A673 (cell line): ENCODE measurements around the gene ITGB6. TPM values are rescaled to one million over a fixed set of nuclear protein-coding genes. Genes with fewer than 3 reads are reported as not detected.

ENCODE experiments used
- BruUV-seq: library from RNA; stranded (reverse); fragments of 400-500 nt; replicated peaks from 2 replicates; lab custom pipeline; 2021; lab: Mats Ljungman, UMichigan
- CTCF ChIA-PET: fragments of 300-600 bp; sonication (Branson Sonifier 250); formaldehyde crosslinking; loops from one replicate; lab custom pipeline; 2022; ENCODE audit warnings: antibody characterized with exemption; lab: Charles Lee
- POLR2A ChIA-PET: fragments of 300-600 bp; sonication (Branson Sonifier 250); formaldehyde crosslinking; loops from one replicate; lab custom pipeline; 2022; ENCODE audit warnings: antibody characterized with exemption; ENCODE audit not compliant: low non-redundant PET; lab: Charles Lee
- DNase-seq: peaks from one replicate; pipeline ENCODE4 v3.0.0-alpha.2; 2015; ENCODE audit warnings: low spot score
- H3K27ac ChIP-seq: fragments of 200-600 bp; sonication (generic); 2 replicates; pipeline ENCODE4 v1.5.1; 2016; ENCODE audit warnings: mixed run types, low read depth, mild to moderate bottlenecking, mixed read lengths, antibody characterized with exemption, low read length; ENCODE audit not compliant: poor library complexity, severe bottlenecking
- H3K27me3 ChIP-seq: fragments of 200-600 bp; sonication (generic); replicated peaks from 2 replicates; pipeline ENCODE4 v1.6.1; 2017; ENCODE audit warnings: mixed run types, low read depth, mild to moderate bottlenecking, mixed read lengths, antibody characterized with exemption, low read length; ENCODE audit not compliant: insufficient read depth, poor library complexity
- H3K36me3 ChIP-seq: fragments of 200-600 bp; sonication (generic); 2 replicates; pipeline ENCODE4 v1.6.1; 2016; ENCODE audit warnings: mixed run types, mild to moderate bottlenecking, mixed read lengths, antibody characterized with exemption, low read length; ENCODE audit not compliant: insufficient read depth, poor library complexity, severe bottlenecking
- H3K4me1 ChIP-seq: fragments of 200-600 bp; sonication (generic); 2 replicates; pipeline ENCODE4 v1.6.1; 2017; ENCODE audit warnings: mixed run types, mild to moderate bottlenecking, mixed read lengths, antibody characterized with exemption, low read length; ENCODE audit not compliant: insufficient read depth, poor library complexity, severe bottlenecking
- H3K4me3 ChIP-seq: fragments of 200-600 bp; sonication (generic); 2 replicates; pipeline ENCODE4 v1.5.1; 2016; ENCODE audit warnings: low read depth, mixed run types, mild to moderate bottlenecking, mixed read lengths, low read length; ENCODE audit not compliant: poor library complexity, severe bottlenecking
- H3K9me3 ChIP-seq: fragments of 200-600 bp; sonication (generic); 2 replicates; pipeline ENCODE4 v1.6.1; 2016; ENCODE audit warnings: mixed run types, low read depth, mild to moderate bottlenecking, mixed read lengths, antibody characterized with exemption, low read length; ENCODE audit not compliant: poor library complexity, severe bottlenecking
- EZH2 ChIP-seq: fragments of 200-600 bp; sonication (generic); IDR thresholded peaks from 2 replicates; pipeline ENCODE4 v1.6.1; 2017; ENCODE audit warnings: borderline replicate concordance, low read depth, mild to moderate bottlenecking, mixed read lengths, antibody characterized with exemption, low read length; ENCODE audit not compliant: poor library complexity, severe bottlenecking
- intact Hi-C: fragments of 100-400 bp; cut with micrococcal nuclease; formaldehyde crosslinking; loops from one replicate; pipeline ENCODE4 v1.10.0; 2022; ENCODE audit not compliant: unreplicated experiment
- total RNA-seq: library from RNA; stranded (reverse); gene quantifications from 2 replicates; pipeline ENCODE4 v1.2.3, GENCODE V29; 2021
- TF ChIP-seq, protein P1 (sequence below): fragments of 300-800, 200-600 bp; sonication (generic); conservative IDR thresholded peaks from 2 replicates; pipeline ENCODE4 v1.5.1; 2017; ENCODE audit warnings: low read depth, mild to moderate bottlenecking, antibody characterized with exemption, low read length, moderate library complexity, mixed read lengths

The ITGB6 gene
- total RNA-seq, 1 experiment from 2014 or later, result not detected

- Histone ChIP-seq H3K36me3 (no peaks in the 10 kb centered on the region), H3K27me3 (peaks cover 2% of the 10 kb centered on the region), H3K4me1 (no peaks in the 10 kb centered on the region), H3K9me3 (no peaks in the 10 kb centered on the region), H3K27ac (no peak overlapping the region), H3K4me3 (no peak overlapping the region)
- POLR2A ChIA-PET, result no interaction called here
- CTCF ChIA-PET, result no interaction called here
- intact Hi-C loops, result no loop called here
- TF ChIP-seq, protein P1, sequence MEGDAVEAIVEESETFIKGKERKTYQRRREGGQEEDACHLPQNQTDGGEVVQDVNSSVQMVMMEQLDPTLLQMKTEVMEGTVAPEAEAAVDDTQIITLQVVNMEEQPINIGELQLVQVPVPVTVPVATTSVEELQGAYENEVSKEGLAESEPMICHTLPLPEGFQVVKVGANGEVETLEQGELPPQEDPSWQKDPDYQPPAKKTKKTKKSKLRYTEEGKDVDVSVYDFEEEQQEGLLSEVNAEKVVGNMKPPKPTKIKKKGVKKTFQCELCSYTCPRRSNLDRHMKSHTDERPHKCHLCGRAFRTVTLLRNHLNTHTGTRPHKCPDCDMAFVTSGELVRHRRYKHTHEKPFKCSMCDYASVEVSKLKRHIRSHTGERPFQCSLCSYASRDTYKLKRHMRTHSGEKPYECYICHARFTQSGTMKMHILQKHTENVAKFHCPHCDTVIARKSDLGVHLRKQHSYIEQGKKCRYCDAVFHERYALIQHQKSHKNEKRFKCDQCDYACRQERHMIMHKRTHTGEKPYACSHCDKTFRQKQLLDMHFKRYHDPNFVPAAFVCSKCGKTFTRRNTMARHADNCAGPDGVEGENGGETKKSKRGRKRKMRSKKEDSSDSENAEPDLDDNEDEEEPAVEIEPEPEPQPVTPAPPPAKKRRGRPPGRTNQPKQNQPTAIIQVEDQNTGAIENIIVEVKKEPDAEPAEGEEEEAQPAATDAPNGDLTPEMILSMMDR, result no peak
- TF ChIP-seq EZH2, result no peak
- no peak for DNase-seq
- BruUV-seq, result no TSS peak
Observed at GRCh38 chr2:160104115-160104514, 96.0 kb downstream of the ITGB6 start.

GRCh38 chr2:160097326-160097725 is 102.7 kb downstream of the ITGB6 start:
- no peak for DNase-seq
- no peak overlapping the region for H3K27ac ChIP-seq
- POLR2A ChIA-PET, result no interaction called here
- no peaks in the 10 kb centered on the region for H3K9me3 ChIP-seq
- H3K4me3 ChIP-seq, result no peak overlapping the region
- intact Hi-C loops, result no loop called here
- H3K27me3 ChIP-seq, result peaks cover 2% of the 10 kb centered on the region
- BruUV-seq, result no TSS peak
- no peaks in the 10 kb centered on the region for H3K36me3 ChIP-seq
- TF ChIP-seq, protein P1, result no peak
- TF ChIP-seq EZH2, result no peak
- no peaks in the 10 kb centered on the region for H3K4me1 ChIP-seq
- CTCF ChIA-PET, result no interaction called here

GRCh38 chr2:160096409-160096808 is 103.7 kb downstream of the ITGB6 start:
- no peaks in the 10 kb centered on the region for H3K4me1 ChIP-seq
- TF ChIP-seq EZH2, result no peak
- TF ChIP-seq, protein P1, result no peak
- H3K4me3 ChIP-seq, result no peak overlapping the region
- H3K27ac ChIP-seq, result no peak overlapping the region
- no TSS peak for BruUV-seq
- ChIA-PET POLR2A (no interaction called here), CTCF (no interaction called here)
- no peaks in the 10 kb centered on the region for H3K36me3 ChIP-seq
- intact Hi-C loops, result no loop called here
- H3K27me3 ChIP-seq, result peaks cover 2% of the 10 kb centered on the region
- DNase-seq, result no peak
- no peaks in the 10 kb centered on the region for H3K9me3 ChIP-seq
